ENCODE data around the gene FAM219B.

FAM219B gene

GRCh38 chr15:74872702-74873035 lies 34.0 kb downstream of the FAM219B start:
- no peak for DNase-seq

DNA sequence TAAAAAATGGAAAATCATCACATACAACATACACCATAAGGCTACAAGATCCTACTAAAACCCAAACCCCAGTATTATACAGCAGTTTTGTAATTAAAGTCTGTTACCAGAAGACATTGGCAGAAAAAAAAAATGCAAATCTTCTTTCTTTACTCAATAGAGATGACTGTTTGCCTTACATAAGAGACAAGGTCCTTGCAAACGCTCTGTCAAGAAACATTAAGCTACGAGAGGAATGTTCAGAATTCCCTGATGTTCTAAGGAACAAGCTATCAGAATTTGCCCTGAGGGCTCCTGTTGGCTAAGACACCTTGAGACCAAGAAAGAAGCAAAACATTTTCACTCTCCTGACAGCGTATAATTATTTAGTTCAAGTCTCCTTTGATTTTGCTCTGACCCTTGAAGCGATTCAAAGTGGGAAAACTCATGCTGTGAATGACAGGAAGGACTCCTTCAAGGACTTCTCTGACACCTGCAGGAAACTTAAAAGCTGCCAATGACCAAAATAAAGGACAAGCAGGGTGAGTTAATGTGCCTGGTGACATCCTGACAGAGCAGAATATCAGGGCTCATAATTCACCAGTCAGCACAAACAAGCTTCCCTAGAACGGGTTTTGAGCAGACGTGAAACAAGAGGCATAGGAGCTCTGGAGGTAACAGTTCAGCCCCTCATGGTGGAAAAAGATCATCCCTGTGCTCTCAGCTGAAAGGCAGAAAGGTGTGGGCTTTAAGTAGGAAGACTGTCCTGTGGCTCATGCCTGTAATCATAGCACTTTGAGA lies 36.0 kb downstream of the FAM219B start:
- no peak for DNase-seq

DNA sequence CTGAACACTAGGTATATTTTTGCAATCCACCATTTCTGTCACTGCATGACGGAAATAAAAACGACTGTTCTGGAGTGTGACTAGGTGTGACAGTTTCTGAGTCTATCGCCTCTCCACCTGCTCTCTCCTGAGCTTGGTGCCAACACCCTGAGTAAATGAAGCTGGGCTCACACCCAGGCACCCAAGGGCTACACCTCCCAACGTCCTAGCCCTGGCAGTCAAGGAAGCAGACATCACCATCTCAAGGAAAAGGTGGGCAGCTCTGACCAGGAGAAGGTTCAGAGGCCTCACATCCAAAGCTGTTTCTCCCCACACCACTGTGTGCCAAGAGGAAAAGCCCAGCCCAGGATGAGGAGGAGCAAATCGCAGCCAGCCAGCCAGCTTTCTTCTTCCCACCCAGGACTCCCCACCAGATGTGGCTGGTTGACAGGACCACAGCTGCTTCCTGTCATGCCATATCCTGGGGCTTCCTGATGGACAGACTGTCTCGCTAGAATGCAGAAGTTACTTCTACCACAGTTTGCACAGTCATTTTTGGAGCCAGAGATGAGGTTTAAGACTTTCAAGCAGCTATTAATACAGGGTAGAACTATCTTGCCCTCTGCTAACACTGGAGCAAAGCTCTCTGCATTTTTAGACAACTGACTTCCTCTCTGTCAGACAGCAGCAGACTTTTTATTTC lies 36.8 kb downstream of the FAM219B start:
- DNase-seq = no peak

- DNase-seq = no peak
Observed at GRCh38 chr15:74869372-74869725, 37.3 kb downstream of the FAM219B start.

GRCh38 chr15:74868059-74868458 lies 38.6 kb downstream of the FAM219B start:
- no peak for DNase-seq

DNA sequence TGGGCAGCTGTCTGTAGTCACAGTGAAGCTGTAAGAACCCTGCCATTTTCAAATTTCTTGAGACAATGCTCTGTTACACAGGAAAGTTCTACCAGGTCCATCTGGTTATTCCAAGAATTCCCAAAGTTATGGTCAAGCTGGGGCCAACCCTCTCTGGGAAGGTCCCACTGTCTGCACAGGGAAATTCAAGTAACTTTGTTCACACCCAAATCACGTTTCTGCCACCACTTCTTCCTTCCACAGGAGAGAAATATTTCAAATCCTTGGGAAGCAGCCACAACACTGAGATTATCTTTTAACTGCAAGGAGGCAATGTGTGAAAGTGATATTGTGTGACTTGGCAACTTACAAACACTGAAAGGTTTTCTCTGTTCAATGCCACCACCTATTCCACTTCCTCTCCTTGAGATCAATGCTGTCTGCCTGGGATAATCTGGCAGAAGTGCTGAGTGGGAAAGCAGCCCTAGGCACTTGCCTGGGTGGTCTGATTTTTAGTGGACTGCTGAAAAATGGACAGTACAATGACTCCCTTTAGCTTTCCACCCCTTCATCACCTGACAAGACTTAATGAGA lies 39.1 kb downstream of the FAM219B start:
- DNase-seq = no peak

DNA sequence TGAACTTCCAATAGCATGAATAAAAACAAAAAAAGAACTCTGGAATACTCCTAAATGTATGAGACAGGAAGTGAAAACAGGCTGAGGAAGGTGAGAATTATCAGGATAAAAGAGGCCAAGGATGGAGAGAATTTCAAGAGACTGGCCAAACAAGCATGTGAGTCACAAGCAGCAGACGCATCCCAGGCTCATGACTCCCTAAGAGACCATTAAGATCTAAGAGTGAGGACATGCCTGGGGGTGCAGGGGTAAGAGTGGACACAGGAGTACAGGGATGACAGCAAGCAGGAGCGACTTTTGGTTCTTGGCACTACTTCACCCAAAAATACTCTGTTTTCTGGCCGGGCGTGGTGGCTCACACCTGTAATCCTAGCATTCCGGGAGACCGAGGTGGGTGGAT lies 40.6 kb downstream of the FAM219B start:
- peak; percentile 66 for DNase-seq

DNA sequence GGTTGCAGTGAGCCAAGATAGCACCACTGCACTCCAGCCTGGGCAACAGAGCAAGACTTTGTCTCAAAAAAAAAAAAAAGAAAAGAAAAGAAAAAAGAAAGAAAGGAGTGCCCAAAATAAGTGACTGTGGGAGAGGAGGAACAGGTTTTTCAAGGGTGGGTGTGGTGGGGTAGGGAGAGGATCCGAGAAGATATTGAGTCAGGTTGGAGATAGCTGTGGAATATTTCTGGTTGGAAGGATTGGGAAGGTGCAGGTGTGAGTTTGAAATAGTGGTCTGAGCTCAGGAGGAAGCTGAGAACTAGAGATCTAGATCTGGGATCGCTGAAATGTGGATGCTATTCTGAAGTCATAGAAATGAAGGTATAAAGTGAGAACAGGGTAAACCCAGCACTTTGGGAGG lies 41.3 kb downstream of the FAM219B start:
- no peak for DNase-seq

- DNase-seq = no peak
Observed at GRCh38 chr15:74864296-74864695, 42.4 kb downstream of the FAM219B start.

GRCh38 chr15:74863239-74864056 lies 43.2 kb downstream of the FAM219B start:
- DNase-seq = peak; percentile 49

DNA sequence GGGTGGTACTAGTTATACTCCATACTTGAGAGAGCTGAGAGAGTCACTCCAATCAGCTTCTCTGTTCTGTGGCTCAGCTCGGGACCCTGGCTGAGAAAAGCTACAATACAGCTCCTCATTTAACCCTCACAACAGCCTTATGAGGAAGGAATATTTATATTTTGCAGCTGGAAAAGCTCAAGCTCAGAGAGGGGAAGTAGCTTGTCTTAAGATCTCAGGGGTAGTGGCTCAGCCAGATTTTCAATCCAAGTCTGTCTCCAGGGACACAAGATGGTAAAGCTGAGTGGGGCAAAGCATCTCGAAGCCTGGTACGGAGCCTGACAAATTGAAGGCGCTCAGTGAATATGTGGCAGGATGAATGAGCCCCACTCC lies 48.3 kb downstream of the FAM219B start:
- no peak for DNase-seq

GRCh38 chr15:74857671-74858368 lies 48.8 kb downstream of the FAM219B start:
- DNase-seq = no peak

- peak; percentile 37 for DNase-seq
Observed at GRCh38 chr15:74857082-74857655, 49.5 kb downstream of the FAM219B start.

GRCh38 chr15:74856537-74856936 lies 50.1 kb downstream of the FAM219B start:
- DNase-seq = no peak

DNA sequence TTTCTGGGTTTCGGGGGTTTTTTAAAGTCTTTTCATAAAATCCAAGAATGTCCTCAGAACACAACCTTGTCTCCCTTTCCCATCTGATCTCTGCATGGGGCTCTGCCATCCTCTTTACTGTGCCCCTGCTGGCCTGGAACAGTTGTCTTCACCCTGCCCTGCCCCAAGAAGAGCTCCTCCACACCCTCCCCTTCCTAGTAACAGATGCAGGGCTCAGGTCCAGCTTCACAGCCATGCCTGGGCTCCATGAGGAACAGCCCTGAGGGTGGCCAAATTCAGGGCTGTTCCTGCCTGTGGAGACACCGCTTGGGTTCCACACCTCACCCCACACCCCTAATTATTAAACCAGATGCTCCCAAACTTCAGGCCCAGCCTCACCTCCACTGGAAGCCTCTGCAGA lies 50.8 kb downstream of the FAM219B start:
- DNase-seq = no peak

DNA sequence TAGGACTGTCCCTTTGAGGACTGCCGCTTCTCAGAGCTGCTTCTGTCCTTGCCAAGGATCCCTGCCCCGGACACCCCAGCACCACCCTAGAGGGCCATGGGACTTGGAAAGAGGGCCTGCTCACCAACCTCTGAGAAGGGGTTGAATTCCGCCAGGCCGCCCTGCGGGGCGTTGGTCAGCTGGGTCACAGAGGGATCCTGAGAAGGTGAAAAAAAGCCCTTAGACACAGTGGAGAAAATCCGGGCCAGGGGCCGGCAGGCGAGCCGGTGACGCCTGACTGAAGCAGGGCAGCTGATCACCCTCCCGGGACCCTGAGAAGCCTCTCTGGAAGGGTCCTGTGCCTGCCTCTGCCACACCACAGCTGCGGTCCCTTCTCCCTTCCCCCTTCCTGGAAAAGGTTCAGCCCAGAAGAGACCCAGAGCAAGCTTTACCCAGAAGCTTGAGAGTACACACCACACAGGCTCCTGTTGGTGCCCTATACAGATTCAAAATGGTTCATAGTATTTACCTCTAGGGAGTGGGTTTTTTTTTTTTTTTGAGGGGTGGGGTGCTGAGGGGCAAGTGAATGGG lies 52.1 kb downstream of the FAM219B start:
- no peak for DNase-seq

DNA sequence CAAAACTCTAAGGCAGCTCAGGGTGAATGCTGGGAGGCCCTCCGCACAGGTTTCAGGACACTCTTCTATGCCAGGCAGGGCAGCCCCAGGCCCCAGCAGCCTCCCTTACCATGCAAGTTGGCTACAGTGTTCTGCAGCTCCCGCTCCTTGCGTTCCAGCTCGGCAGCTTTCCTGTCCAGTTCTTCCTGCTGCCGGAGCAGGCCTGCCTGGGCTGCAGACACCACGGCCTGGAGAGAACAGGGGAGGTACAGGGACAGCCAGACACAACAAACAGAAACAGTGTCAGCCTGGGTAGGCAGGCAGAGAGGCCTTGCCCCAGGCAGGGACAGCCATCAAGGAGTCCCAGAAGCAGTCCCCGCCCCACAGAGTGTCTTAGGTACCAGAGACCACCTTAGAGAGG lies 54.7 kb downstream of the FAM219B start:
- DNase-seq = no peak

GRCh38 chr15:74850393-74850792 lies 56.3 kb downstream of the FAM219B start:
- no peak for DNase-seq

Measured in NCI-H226 (cell line).